Neural progenitor cell (in vitro differentiated cells): Measurements from ENCODE around the gene AGBL4. TPM values are rescaled to one million over a fixed set of nuclear protein-coding genes. Genes with fewer than 3 reads are reported as not detected.

Experiments
- DNase-seq: peaks from one replicate; pipeline ENCODE4 v3.0.0-alpha.2; 2016; ENCODE audit warnings: low spot score
- H2AFZ ChIP-seq: fragments of 200-600 bp; sonication (generic); replicated peaks from 2 replicates; pipeline ENCODE4 v1.6.1; 2016; ENCODE audit warnings: antibody characterized with exemption
- H3F3A ChIP-seq: fragments of 200-600 bp; sonication (generic); 2 replicates; pipeline ENCODE4 v1.6.1; 2016; ENCODE audit warnings: antibody characterized with exemption, low read depth
- H3K27ac ChIP-seq: fragments of 200-600 bp; sonication (generic); 2 replicates; pipeline ENCODE4 v1.5.1; 2016; ENCODE audit warnings: mild to moderate bottlenecking
- H3K27me3 ChIP-seq: fragments of 200-600 bp; sonication (generic); 2 replicates; pipeline ENCODE4 v1.6.1; 2016; ENCODE audit warnings: mild to moderate bottlenecking, moderate library complexity
- H3K36me3 ChIP-seq: fragments of 200-600 bp; sonication (generic); 2 replicates; pipeline ENCODE4 v1.5.1; 2016
- H3K4me1 ChIP-seq: fragments of 200-600 bp; sonication (generic); 2 replicates; pipeline ENCODE4 v1.6.1; 2016; ENCODE audit warnings: mixed run types
- H3K4me2 ChIP-seq: fragments of 200-600 bp; sonication (generic); 2 replicates; pipeline ENCODE4 v1.6.1; 2016
- H3K4me3 ChIP-seq: fragments of 200-600 bp; sonication (generic); 2 replicates; pipeline ENCODE4 v1.5.1; 2016
- H3K79me2 ChIP-seq: fragments of 200-600 bp; sonication (generic); 2 replicates; pipeline ENCODE4 v1.6.1; 2016; ENCODE audit warnings: low read depth
- H3K9ac ChIP-seq: fragments of 200-600 bp; sonication (generic); 2 replicates; pipeline ENCODE4 v1.6.1; 2016
- H3K9me3 ChIP-seq: fragments of 200-600 bp; sonication (generic); 2 replicates; pipeline ENCODE4 v1.5.1; 2016; ENCODE audit warnings: low read depth
- H4K20me1 ChIP-seq: fragments of 200-600 bp; sonication (generic); 2 replicates; pipeline ENCODE4 v1.6.1; 2016; ENCODE audit warnings: low read depth
- H3K27ac Mint-ChIP-seq: 3 replicates; pipeline ENCODE4 v1.8.0; 2021; ENCODE audit warnings: mixed read lengths
- H3K27me3 Mint-ChIP-seq: 2 replicates; pipeline ENCODE4 v1.8.0; 2022; ENCODE audit warnings: low read depth, mild to moderate bottlenecking, inconsistent platforms, moderate library complexity, mixed read lengths; ENCODE audit not compliant: insufficient read depth
- H3K36me3 Mint-ChIP-seq: 3 replicates; pipeline ENCODE4 v1.8.0; 2021; ENCODE audit warnings: mixed read lengths
- H3K4me1 Mint-ChIP-seq: 3 replicates; pipeline ENCODE4 v1.8.0; 2021; ENCODE audit warnings: mixed read lengths
- H3K4me3 Mint-ChIP-seq: 3 replicates; pipeline ENCODE4 v1.8.0; 2021; ENCODE audit warnings: mild to moderate bottlenecking, moderate library complexity, mixed read lengths
- H3K9me3 Mint-ChIP-seq: 3 replicates; pipeline ENCODE4 v1.8.0; 2020; ENCODE audit warnings: mixed read lengths
- EZH2 ChIP-seq: fragments of 200-600 bp; sonication (generic); IDR thresholded peaks from 2 replicates; pipeline ENCODE4 v1.6.1; 2017; ENCODE audit warnings: antibody characterized with exemption, mild to moderate bottlenecking, moderate library complexity
- EZH2phosphoT487 ChIP-seq: fragments of 200-600 bp; sonication (generic); IDR thresholded peaks from 2 replicates; pipeline ENCODE4 v1.6.1; 2017; ENCODE audit warnings: antibody characterized with exemption
- total RNA-seq: library from RNA; depleted of rRNA; stranded (reverse); fragments of >200 nt; gene quantifications from 2 replicates; pipeline ENCODE4 v1.2.3, GENCODE V29; 2015; ENCODE audit warnings: low replicate concordance
- TF ChIP-seq, protein P1 (sequence below): fragments of 200-600 bp; sonication (generic); IDR thresholded peaks from 2 replicates; pipeline ENCODE4 v1.5.1; 2017; ENCODE audit warnings: antibody characterized with exemption, mild to moderate bottlenecking

The AGBL4 gene
- total RNA-seq, 1 donor from 2014 or later: 1.5 TPM

DNA sequence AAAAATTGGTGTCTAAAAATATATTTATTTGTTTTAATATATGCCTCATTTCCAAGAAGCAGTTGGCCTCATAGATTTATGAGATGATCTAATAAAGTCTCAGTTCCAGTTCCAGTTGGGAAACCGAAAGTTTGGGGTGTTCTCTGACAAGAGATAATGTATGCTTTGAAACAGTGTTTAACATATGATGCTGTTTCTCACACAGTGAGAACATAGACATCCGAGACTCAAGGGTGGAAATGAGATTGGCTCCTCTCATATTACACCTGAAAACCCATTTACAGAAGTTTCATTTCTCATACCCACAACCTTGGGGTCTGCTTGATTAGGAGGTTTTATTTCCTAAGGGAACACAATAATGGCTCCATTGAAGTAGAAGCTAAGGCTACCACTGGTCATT is 1046.5 kb downstream of the AGBL4 start:
- no peak for TF ChIP-seq EZH2phosphoT487
- H3K36me3 ChIP-seq: no peaks in the 10 kb centered on the region

DNA sequence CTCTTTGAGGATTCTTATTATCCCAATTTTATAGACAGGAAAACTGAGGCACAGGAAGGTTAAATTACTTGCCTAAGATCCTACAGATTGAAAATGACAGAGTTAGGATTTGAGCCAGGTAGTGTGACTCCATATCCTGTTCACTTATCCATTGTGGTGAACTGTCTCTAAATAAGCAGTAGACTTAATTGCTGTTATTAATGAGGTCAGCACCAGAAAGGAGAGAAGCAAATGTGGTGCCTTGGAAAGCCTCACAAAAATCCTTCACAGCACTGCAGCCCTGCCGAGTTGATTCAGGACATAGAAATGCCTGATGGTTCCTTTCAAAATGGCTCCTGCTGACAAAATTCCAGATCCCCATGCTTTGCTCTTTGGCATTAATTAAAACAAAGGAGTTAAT is 1053.8 kb downstream of the AGBL4 start:
- Mint-ChIP-seq H3K4me3 (no peak overlapping the region), H3K36me3 (no peaks in the 10 kb centered on the region), H3K9me3 (no peaks in the 10 kb centered on the region), H3K4me1 (no peaks in the 10 kb centered on the region), H3K27me3 (peaks cover 2% of the 10 kb centered on the region), H3K27ac (no peak overlapping the region)
- no peak for TF ChIP-seq EZH2
- no peak for TF ChIP-seq EZH2phosphoT487
- TF ChIP-seq, protein P1, sequence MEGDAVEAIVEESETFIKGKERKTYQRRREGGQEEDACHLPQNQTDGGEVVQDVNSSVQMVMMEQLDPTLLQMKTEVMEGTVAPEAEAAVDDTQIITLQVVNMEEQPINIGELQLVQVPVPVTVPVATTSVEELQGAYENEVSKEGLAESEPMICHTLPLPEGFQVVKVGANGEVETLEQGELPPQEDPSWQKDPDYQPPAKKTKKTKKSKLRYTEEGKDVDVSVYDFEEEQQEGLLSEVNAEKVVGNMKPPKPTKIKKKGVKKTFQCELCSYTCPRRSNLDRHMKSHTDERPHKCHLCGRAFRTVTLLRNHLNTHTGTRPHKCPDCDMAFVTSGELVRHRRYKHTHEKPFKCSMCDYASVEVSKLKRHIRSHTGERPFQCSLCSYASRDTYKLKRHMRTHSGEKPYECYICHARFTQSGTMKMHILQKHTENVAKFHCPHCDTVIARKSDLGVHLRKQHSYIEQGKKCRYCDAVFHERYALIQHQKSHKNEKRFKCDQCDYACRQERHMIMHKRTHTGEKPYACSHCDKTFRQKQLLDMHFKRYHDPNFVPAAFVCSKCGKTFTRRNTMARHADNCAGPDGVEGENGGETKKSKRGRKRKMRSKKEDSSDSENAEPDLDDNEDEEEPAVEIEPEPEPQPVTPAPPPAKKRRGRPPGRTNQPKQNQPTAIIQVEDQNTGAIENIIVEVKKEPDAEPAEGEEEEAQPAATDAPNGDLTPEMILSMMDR: no peak
- Histone ChIP-seq H3K9me3 (peaks cover 10% of the 10 kb centered on the region), H3F3A (no peaks in the 10 kb centered on the region), H3K9ac (no peak overlapping the region), H3K4me2 (no peak overlapping the region), H2AFZ (no peak overlapping the region), H3K79me2 (no peaks in the 10 kb centered on the region), H3K4me3 (no peak overlapping the region), H4K20me1 (no peaks in the 10 kb centered on the region), H3K27me3 (no peaks in the 10 kb centered on the region), H3K27ac (no peak overlapping the region), H3K36me3 (no peaks in the 10 kb centered on the region), H3K4me1 (no peaks in the 10 kb centered on the region)
- DNase-seq: no peak

More for the DNA sequence above, 1046.5 kb downstream of the AGBL4 start:
- Mint-ChIP-seq H3K27me3 (peaks cover 2% of the 10 kb centered on the region), H3K27ac (no peak overlapping the region), H3K9me3 (no peaks in the 10 kb centered on the region), H3K36me3 (no peaks in the 10 kb centered on the region), H3K4me1 (no peaks in the 10 kb centered on the region), H3K4me3 (no peak overlapping the region)
- Histone ChIP-seq H3K27me3 (no peaks in the 10 kb centered on the region), H3K4me3 (no peak overlapping the region), H3K27ac (no peak overlapping the region), H3F3A (no peaks in the 10 kb centered on the region), H3K79me2 (no peaks in the 10 kb centered on the region), H3K4me1 (no peaks in the 10 kb centered on the region), H3K9me3 (no peaks in the 10 kb centered on the region), H4K20me1 (no peaks in the 10 kb centered on the region), H2AFZ (no peak overlapping the region), H3K9ac (no peak overlapping the region), H3K4me2 (no peak overlapping the region)
- DNase-seq: no peak

DNA sequence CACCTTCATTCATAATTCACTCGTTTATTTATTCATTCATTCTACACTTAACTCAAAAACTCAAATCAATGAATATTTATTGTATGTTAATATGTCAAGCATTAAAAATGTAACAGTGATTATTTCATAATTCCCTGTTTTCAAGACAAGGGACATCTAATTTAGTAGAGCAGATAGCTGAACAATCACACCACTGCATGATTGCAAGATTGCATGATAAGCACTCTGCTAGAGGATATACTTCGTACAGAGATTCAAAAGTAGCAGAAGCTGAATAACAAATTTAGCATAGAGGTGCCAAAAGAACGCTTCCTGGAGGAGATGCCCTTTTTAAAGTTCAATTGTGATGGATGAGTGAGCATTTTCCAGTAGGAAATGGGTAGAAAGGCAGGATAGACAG is 1056.4 kb downstream of the AGBL4 start:
- H3K36me3 Mint-ChIP-seq: no peaks in the 10 kb centered on the region
- H3K27ac Mint-ChIP-seq: no peak overlapping the region
- H3K79me2 ChIP-seq: no peaks in the 10 kb centered on the region
- peaks cover 10% of the 10 kb centered on the region for H3K9me3 ChIP-seq
- H3K4me3 Mint-ChIP-seq: no peak overlapping the region
- TF ChIP-seq EZH2 (no peak), EZH2phosphoT487 (no peak)
- TF ChIP-seq, protein P1: no peak
- no peaks in the 10 kb centered on the region for H3K9me3 Mint-ChIP-seq
- no peak overlapping the region for H3K4me3 ChIP-seq
- no peak for DNase-seq
- H3K27me3 Mint-ChIP-seq: peaks cover 2% of the 10 kb centered on the region
- H3K36me3 ChIP-seq: no peaks in the 10 kb centered on the region
- H3K4me1 ChIP-seq: no peaks in the 10 kb centered on the region
- no peak overlapping the region for H3K27ac ChIP-seq
- no peaks in the 10 kb centered on the region for H3K4me1 Mint-ChIP-seq
- H3F3A ChIP-seq: no peaks in the 10 kb centered on the region
- H3K4me2 ChIP-seq: no peak overlapping the region
- H2AFZ ChIP-seq: no peak overlapping the region
- no peaks in the 10 kb centered on the region for H3K27me3 ChIP-seq
- H3K9ac ChIP-seq: no peak overlapping the region
- H4K20me1 ChIP-seq: no peaks in the 10 kb centered on the region

DNA sequence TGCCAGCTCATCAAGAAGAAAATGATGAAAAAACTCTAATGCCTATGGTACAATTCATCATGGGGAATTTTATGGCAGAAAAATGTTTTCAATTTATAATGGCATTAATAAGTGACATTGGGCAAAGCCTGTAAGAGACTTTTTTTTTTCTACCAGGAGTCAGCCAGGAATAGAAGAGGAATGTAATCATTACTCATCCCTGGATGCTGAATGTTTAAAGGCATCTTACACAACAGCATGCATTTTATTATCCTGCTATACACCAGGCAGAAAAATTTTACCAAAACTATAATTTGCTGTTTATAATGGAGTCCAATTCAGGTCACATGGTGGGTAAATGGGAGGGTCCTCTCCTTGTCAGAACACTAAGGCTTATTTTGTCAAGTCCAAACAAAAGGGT is 1057.2 kb downstream of the AGBL4 start:
- Histone ChIP-seq H3K79me2 (no peaks in the 10 kb centered on the region), H3K4me2 (no peak overlapping the region), H2AFZ (no peak overlapping the region), H3K9me3 (peaks cover 10% of the 10 kb centered on the region), H3K4me3 (no peak overlapping the region), H3F3A (no peaks in the 10 kb centered on the region), H3K27me3 (no peaks in the 10 kb centered on the region), H3K9ac (no peak overlapping the region), H4K20me1 (no peaks in the 10 kb centered on the region), H3K36me3 (no peaks in the 10 kb centered on the region), H3K27ac (no peak overlapping the region), H3K4me1 (no peaks in the 10 kb centered on the region)
- Mint-ChIP-seq H3K9me3 (no peaks in the 10 kb centered on the region), H3K4me1 (no peaks in the 10 kb centered on the region), H3K27ac (no peak overlapping the region), H3K27me3 (peaks cover 2% of the 10 kb centered on the region), H3K36me3 (no peaks in the 10 kb centered on the region), H3K4me3 (no peak overlapping the region)
- no peak for DNase-seq
- TF ChIP-seq EZH2phosphoT487: no peak
- no peak for TF ChIP-seq EZH2
- TF ChIP-seq, protein P1: no peak
